ENCODE measurements around the gene ASB5.
"Not testable (repeated sequence)": the region's sequence is repeated elsewhere in the genome, so short reads cannot be mapped to it uniquely, and the experiment has no call there.

ASB5 gene

GRCh38 chr4:176226736-176227135, 42.3 kb downstream of the ASB5 start:
- in situ Hi-C loops (cut with HindIII; ENCODE audit: low sequenced_read_pairs), result no loop called here

GRCh38 chr4:176223561-176223960, 45.5 kb downstream of the ASB5 start:
- in situ Hi-C loops (cut with HindIII; ENCODE audit: low sequenced_read_pairs), result no loop called here

GRCh38 chr4:176222149-176222548, 46.9 kb downstream of the ASB5 start:
- in situ Hi-C loops (cut with HindIII; ENCODE audit: low sequenced_read_pairs), result no loop called here

GRCh38 chr4:176217510-176217909, 51.5 kb downstream of the ASB5 start:
- in situ Hi-C loops (cut with HindIII; ENCODE audit: low sequenced_read_pairs), result no loop called here

GRCh38 chr4:176212351-176212750, 56.7 kb downstream of the ASB5 start:
- in situ Hi-C loops (cut with HindIII; ENCODE audit: low sequenced_read_pairs), result not testable (repeated sequence)

- in situ Hi-C loops (cut with HindIII; ENCODE audit: low sequenced_read_pairs), result no loop called here
Measured at GRCh38 chr4:176210579-176211296, 58.3 kb downstream of the ASB5 start.

- in situ Hi-C loops (cut with HindIII; ENCODE audit: low sequenced_read_pairs), result no loop called here
Measured at GRCh38 chr4:176210101-176210500, 58.9 kb downstream of the ASB5 start.

GRCh38 chr4:176209535-176209934, 59.5 kb downstream of the ASB5 start:
- in situ Hi-C loops (cut with HindIII; ENCODE audit: low sequenced_read_pairs), result loop anchor here (5.0 kb wide), 1 partner anchor 133 kb away; no protein-coding TSS in a partner anchor

- in situ Hi-C loops (cut with HindIII; ENCODE audit: low sequenced_read_pairs), result loop anchor here (5.0 kb wide), 1 partner anchor 134 kb away; no protein-coding TSS in a partner anchor
Measured at GRCh38 chr4:176207839-176208238, 61.2 kb downstream of the ASB5 start.

- in situ Hi-C loops (cut with HindIII; ENCODE audit: low sequenced_read_pairs), result loop anchor here (5.0 kb wide), 1 partner anchor 137 kb away; no protein-coding TSS in a partner anchor
Measured at GRCh38 chr4:176205299-176205698, 63.7 kb downstream of the ASB5 start.

GRCh38 chr4:176198316-176198903, 70.6 kb downstream of the ASB5 start:
- in situ Hi-C loops (cut with HindIII; ENCODE audit: low sequenced_read_pairs), result loop anchor here (5.0 kb wide), 1 partner anchor 74 kb away; no protein-coding TSS in a partner anchor

GRCh38 chr4:176195184-176195978, 73.6 kb downstream of the ASB5 start, which contains the start of gene SPATA4:
Gene SPATA4, minus strand, starts transcription at chr4:176195585. Its CDS starts 23 bp downstream, at chr4:176195562.
- in situ Hi-C loops (cut with HindIII; ENCODE audit: low sequenced_read_pairs), result loop anchor here (5.0 kb wide), 1 partner anchor 77 kb away; no protein-coding TSS in a partner anchor

GRCh38 chr4:176193938-176194337, 75.1 kb downstream of the ASB5 start:
- in situ Hi-C loops (cut with HindIII; ENCODE audit: low sequenced_read_pairs), result no loop called here

- in situ Hi-C loops (cut with HindIII; ENCODE audit: low sequenced_read_pairs), result no loop called here
Measured at GRCh38 chr4:176193126-176193525, 75.9 kb downstream of the ASB5 start.

GRCh38 chr4:176191974-176192373, 77.0 kb downstream of the ASB5 start:
- in situ Hi-C loops (cut with HindIII; ENCODE audit: low sequenced_read_pairs), result no loop called here

- in situ Hi-C loops (cut with HindIII; ENCODE audit: low sequenced_read_pairs), result no loop called here
Measured at GRCh38 chr4:176189891-176190795, 78.9 kb downstream of the ASB5 start.

GRCh38 chr4:176188654-176189053, 80.4 kb downstream of the ASB5 start:
- in situ Hi-C loops (cut with HindIII; ENCODE audit: low sequenced_read_pairs), result no loop called here

- in situ Hi-C loops (cut with HindIII; ENCODE audit: low sequenced_read_pairs), result no loop called here
Measured at GRCh38 chr4:176187624-176188023, 81.4 kb downstream of the ASB5 start.

GRCh38 chr4:176186671-176187395, 82.2 kb downstream of the ASB5 start:
- in situ Hi-C loops (cut with HindIII; ENCODE audit: low sequenced_read_pairs), result no loop called here

- in situ Hi-C loops (cut with HindIII; ENCODE audit: low sequenced_read_pairs), result no loop called here
Measured at GRCh38 chr4:176186067-176186466, 83.0 kb downstream of the ASB5 start.

All from endothelial cell of hepatic sinusoid (primary cell).